H1 (cell line): Measurements from ENCODE around the gene ASAP2. TPM values are rescaled to one million over a fixed set of nuclear protein-coding genes. Genes with fewer than 3 reads are reported as not detected.

Source experiments
- CTCF ChIA-PET: fragments of 300-600 bp; sonication (Branson Sonifier 250); formaldehyde crosslinking; loops from one replicate; lab custom pipeline; 2021; ENCODE audit not compliant: partially characterized antibody; lab: Charles Lee
- POLR2A ChIA-PET: fragments of 300-600 bp; sonication (Branson Sonifier 250); formaldehyde crosslinking; loops from one replicate; lab custom pipeline; 2021; ENCODE audit warnings: inconsistent platforms; ENCODE audit not compliant: partially characterized antibody; lab: Charles Lee
- DNase-seq, 2 experiments: peaks; one replicate each; pipeline versions ENCODE4 v3.0.0 to v3.0.0-alpha.2; 2010 to 2022; ENCODE audit warnings: low spot score in 2 of 2, low read depth in 1 of 2, mixed read lengths in 1 of 2
- FAIRE-seq: peaks from 2 replicates; lab custom pipeline; 2011; peaks lifted over from hg19 to GRCh38; lab: Jason Lieb, UNC
- H2AFZ ChIP-seq: 2 replicates; pipeline ENCODE4 v1.8.1; 2012; ENCODE audit warnings: low read length, inconsistent platforms
- H2AK5ac ChIP-seq: 2 replicates; pipeline ENCODE4 v1.6.1; 2013; ENCODE audit warnings: low read depth, low read length
- H2BK120ac ChIP-seq: replicated peaks from 2 replicates; pipeline ENCODE3; 2013; ENCODE audit warnings: low read depth, low read length, inconsistent platforms
- H2BK12ac ChIP-seq: 2 replicates; pipeline ENCODE4 v1.6.1; 2013; ENCODE audit warnings: low read depth, low read length
- H2BK15ac ChIP-seq: 2 replicates; pipeline ENCODE4 v1.6.1; 2013; ENCODE audit warnings: low read length
- H2BK20ac ChIP-seq: 2 replicates; pipeline ENCODE4 v1.6.1; 2013; ENCODE audit warnings: low read length
- H2BK5ac ChIP-seq: 2 replicates; pipeline ENCODE4 v1.6.1; 2013; ENCODE audit warnings: low read depth, low read length
- H3K14ac ChIP-seq: 2 replicates; pipeline ENCODE4 v1.6.1; 2013; ENCODE audit warnings: inconsistent platforms; ENCODE audit not compliant: insufficient read length
- H3K18ac ChIP-seq: 2 replicates; pipeline ENCODE4 v1.6.1; 2013; ENCODE audit warnings: low read length; ENCODE audit errors: extremely low read depth
- H3K23ac ChIP-seq: 2 replicates; pipeline ENCODE4 v1.6.1; 2013; ENCODE audit warnings: inconsistent platforms; ENCODE audit not compliant: insufficient read length
- H3K23me2 ChIP-seq: 2 replicates; pipeline ENCODE4 v1.6.1; 2013; ENCODE audit warnings: low read depth, low read length
- H3K27ac ChIP-seq: 2 replicates; pipeline ENCODE4 v1.6.1; 2011; ENCODE audit warnings: low read depth, low read length, inconsistent platforms
- H3K27me3 ChIP-seq, 4 experiments: replicated peaks in 1 of 4; 1 replicate in 1 of 4; 2 replicates in 3 of 4; pipeline versions ENCODE4 v1.6.1 to v1.8.1; 2011 to 2013; ENCODE audit warnings: low read length in 3 of 4, mild to moderate bottlenecking in 3 of 4, inconsistent platforms in 2 of 4, mixed read lengths in 2 of 4, moderate library complexity in 1 of 4; ENCODE audit not compliant: control insufficient read depth in 3 of 4, insufficient read depth in 3 of 4; ENCODE audit errors: extremely low read depth in 1 of 4
- H3K36me3 ChIP-seq, 4 experiments: 2 replicates each; pipeline versions ENCODE4 v1.6.1 to v1.8.1; 2011 to 2013; ENCODE audit warnings: mild to moderate bottlenecking in 4 of 4, low read length in 3 of 4, moderate library complexity in 2 of 4, control low read depth in 1 of 4, inconsistent platforms in 1 of 4; ENCODE audit not compliant: insufficient read depth in 4 of 4, control insufficient read depth in 2 of 4
- H3K4ac ChIP-seq: replicated peaks from 2 replicates; pipeline ENCODE3; 2013; ENCODE audit warnings: low read length, low read depth, mixed read lengths, inconsistent platforms; ENCODE audit not compliant: insufficient read length
- H3K4me1 ChIP-seq, 4 experiments: replicated peaks in 1 of 4; 1 replicate in 1 of 4; 2 replicates in 3 of 4; pipeline versions ENCODE4 v1.6.1 to v1.8.1; 2011 to 2013; ENCODE audit warnings: low read length in 3 of 4, inconsistent platforms in 2 of 4, mixed read lengths in 1 of 4; ENCODE audit not compliant: insufficient read depth in 4 of 4, control insufficient read depth in 3 of 4
- H3K4me2 ChIP-seq, 2 experiments: 2 replicates each; pipeline versions ENCODE4 v1.6.1 to v1.8.1; 2011 to 2013; ENCODE audit warnings: low read depth in 2 of 2, low read length in 2 of 2, control low read depth in 1 of 2, inconsistent platforms in 1 of 2, mild to moderate bottlenecking in 1 of 2; ENCODE audit not compliant: insufficient read depth in 1 of 2
- H3K4me3 ChIP-seq, 4 experiments: fragments of 200-600, 300-600 bp in 1 of 4; sonication (generic), shearing (Covaris generic), sonication (Bioruptor Twin) in 1 of 4; 2 replicates each; pipeline versions ENCODE4 v1.5.1 to v1.8.1; 2011 to 2016; ENCODE audit warnings: low read length in 4 of 4, low read depth in 3 of 4, control low read depth in 2 of 4, inconsistent platforms in 2 of 4, mild to moderate bottlenecking in 2 of 4, mixed read lengths in 1 of 4, moderate library complexity in 1 of 4; ENCODE audit not compliant: insufficient read depth in 2 of 4; ENCODE audit errors: extremely low read depth in 1 of 4
- H3K56ac ChIP-seq: replicated peaks from 2 replicates; pipeline ENCODE3; 2013; ENCODE audit warnings: low read depth, mild to moderate bottlenecking, mixed read lengths, low read length, inconsistent platforms; ENCODE audit not compliant: insufficient read length
- H3K79me1 ChIP-seq: 2 replicates; pipeline ENCODE4 v1.6.1; 2013; ENCODE audit warnings: low read depth, low read length, control low read depth
- H3K79me2 ChIP-seq, 2 experiments: 2 replicates each; pipeline versions ENCODE4 v1.6.1 to v1.8.1; 2012 to 2013; ENCODE audit warnings: low read length in 2 of 2, mild to moderate bottlenecking in 2 of 2, inconsistent platforms in 1 of 2; ENCODE audit not compliant: insufficient read depth in 2 of 2, control insufficient read depth in 1 of 2
- H3K9ac ChIP-seq, 4 experiments: replicated peaks in 1 of 4; 1 replicate in 1 of 4; 2 replicates in 3 of 4; pipeline versions ENCODE4 v1.6.1 to v1.8.1; 2011 to 2013; ENCODE audit warnings: low read depth in 3 of 4, low read length in 3 of 4, control low read depth in 2 of 4, mild to moderate bottlenecking in 2 of 4, moderate library complexity in 2 of 4, inconsistent platforms in 1 of 4; ENCODE audit errors: extremely low read depth in 1 of 4
- H3K9me3 ChIP-seq, 2 experiments: 2 replicates each; pipeline versions ENCODE4 v1.6.1 to v1.8.1; 2012 to 2013; ENCODE audit warnings: mild to moderate bottlenecking in 2 of 2, moderate library complexity in 2 of 2, control low read depth in 1 of 2, inconsistent platforms in 1 of 2, low read depth in 1 of 2, low read length in 1 of 2, mixed read lengths in 1 of 2; ENCODE audit not compliant: insufficient read depth in 2 of 2
- H4K20me1 ChIP-seq, 2 experiments: replicated peaks in 1 of 2; 2 replicates each; pipeline versions ENCODE3 to v1.8.1; 2011 to 2013; ENCODE audit warnings: inconsistent platforms in 2 of 2, low read length in 2 of 2, mild to moderate bottlenecking in 1 of 2; ENCODE audit not compliant: insufficient read depth in 2 of 2, control insufficient read depth in 1 of 2
- H4K5ac ChIP-seq: 2 replicates; pipeline ENCODE4 v1.6.1; 2013; ENCODE audit warnings: low read length, low read depth, mixed read lengths, inconsistent platforms; ENCODE audit not compliant: insufficient read length
- H4K8ac ChIP-seq: 2 replicates; pipeline ENCODE4 v1.8.0; 2013; ENCODE audit warnings: mild to moderate bottlenecking, moderate library complexity, low read length, inconsistent platforms; ENCODE audit not compliant: insufficient read depth; ENCODE audit errors: extremely low read depth
- H4K91ac ChIP-seq: replicated peaks from 2 replicates; pipeline ENCODE3; 2013; ENCODE audit warnings: low read length, mixed read lengths, inconsistent platforms; ENCODE audit not compliant: insufficient read length
- CEBPB ChIP-seq: IDR thresholded peaks from 2 replicates; pipeline ENCODE4 v1.6.1; 2012; ENCODE audit warnings: low read depth, low read length
- CREB1 ChIP-seq: IDR thresholded peaks from 2 replicates; pipeline ENCODE4 v1.6.1; 2012; ENCODE audit warnings: inconsistent platforms
- NRF1 ChIP-seq: IDR thresholded peaks from 2 replicates; pipeline ENCODE4 v1.6.1; 2011; ENCODE audit warnings: mild to moderate bottlenecking, low read depth, low read length, improper control_type of control experiment
- SP2 ChIP-seq: IDR thresholded peaks from 2 replicates; pipeline ENCODE4 v1.6.1; 2012; ENCODE audit warnings: mild to moderate bottlenecking, low read length, inconsistent platforms
- WGBS, 2 experiments: shearing (Covaris generic) in 1 of 2; methylation state at CpG; one replicate each; pipeline versions ENCODE4 v1.1.6 to v1.1.7; 2013 to 2015; ENCODE audit warnings: low lambda C conversion rate in 2 of 2, mixed read lengths in 2 of 2, inconsistent platforms in 1 of 2, low coverage in 1 of 2, missing lambda C conversion rate in 1 of 2; ENCODE audit not compliant: insufficient replicate concordance in 2 of 2, insufficient coverage in 1 of 2, insufficient read length in 1 of 2; ENCODE audit errors: extremely low coverage in 1 of 2, missing lambda C conversion rate in 1 of 2; 5-methylcytosine and 5-hydroxymethylcytosine counted together
- polyA plus RNA-seq, 7 experiments: library from polyadenylated mRNA; depleted of rRNA in 3 of 7; stranded (reverse) in 5 of 7; unstranded in 2 of 7; fragments of >200 nt in 5 of 7; fragments of 200-250 nt in 2 of 7; gene quantifications; 1 replicate in 5 of 7; 2 replicates in 1 of 7; 4 replicates in 1 of 7; pipeline versions ENCODE4 v1.2.1 to v1.2.3, GENCODE V29; 2011 to 2013; ENCODE audit warnings: missing spikeins in 2 of 7, mixed read lengths in 2 of 7
- total RNA-seq: library from RNA; stranded (reverse); fragmentation: NEBNext Ultra II Directional; extraction: Animal tissue kit (Norgen Biotek cat#: 25700); gene quantifications from 2 replicates; pipeline ENCODE4 v1.2.1, GENCODE V29; 2021

ASAP2 gene
- total and polyA plus RNA-seq, 2 of the 8 experiments (the other 6 are each of a cell fraction or from before 2014, with no cell fraction given): 10.2 to 18.7 TPM

- Histone ChIP-seq H3K79me1 (no peaks in the 10 kb centered on the region), H2BK12ac (no peak overlapping the region), H2BK5ac (no peak overlapping the region), H3K79me2 (no peaks in the 10 kb centered on the region), H4K20me1 (peaks cover 0 to 2% of the 10 kb centered on the region in 2 experiments), H3K27ac (no peak overlapping the region), H4K5ac (no peak overlapping the region), H3K4me1 (0 out of 7 replicates have a peak, but pooled peaks cover 0 to under 1% (median 0%) of the 10 kb centered on the region in 4 experiments), H4K91ac (no peak overlapping the region), H3K4me2 (no peak overlapping the region), H3K4me3 (no peak overlapping the region), H3K23ac (no peak overlapping the region), H3K23me2 (no peaks in the 10 kb centered on the region), H4K8ac (no peak overlapping the region), H2AK5ac (no peak overlapping the region), H3K14ac (no peak overlapping the region), H3K4ac (no peak overlapping the region), H3K9me3 (no peaks in the 10 kb centered on the region), H2BK120ac (no peak overlapping the region), H3K9ac (no peak overlapping the region), H2BK15ac (no peak overlapping the region), H3K36me3 (peaks cover 2 to 9% (median 3%) of the 10 kb centered on the region in 4 experiments; a peak in 4 of 8 replicates), H2BK20ac (no peak overlapping the region), H3K27me3 (no peaks in the 10 kb centered on the region), H2AFZ (no peak overlapping the region), H3K56ac (no peak overlapping the region), H3K18ac (no peak overlapping the region)
- TF ChIP-seq SP2 (no peak), CEBPB (no peak), CREB1 (no peak), NRF1 (no peak)
- ChIA-PET POLR2A (no interaction called here), CTCF (interaction anchor here (1.3 to 4.1 kb wide), 4 partner anchors 9 to 242 kb away, joined by 3 to 17 read pairs (median 8); no protein-coding TSS in a partner anchor)
- no peak for FAIRE-seq
- WGBS, 2 experiments: 88% methylated on average over 4 of the region's 4 CpGs; no CpG with 5 or more reads in 1 of the 2 experiments
- no peak for DNase-seq
Observed at GRCh38 chr2:9384521-9384920, 177.9 kb downstream of the ASAP2 start.
